Measurements from ENCODE around the gene TIMP1. TPM values are rescaled to one million over a fixed set of nuclear protein-coding genes. Genes with fewer than 3 reads are reported as not detected.

Gene TIMP1
- total RNA-seq, 2 donors from 2014 or later, result 63.5 to 74.8 TPM

DNA sequence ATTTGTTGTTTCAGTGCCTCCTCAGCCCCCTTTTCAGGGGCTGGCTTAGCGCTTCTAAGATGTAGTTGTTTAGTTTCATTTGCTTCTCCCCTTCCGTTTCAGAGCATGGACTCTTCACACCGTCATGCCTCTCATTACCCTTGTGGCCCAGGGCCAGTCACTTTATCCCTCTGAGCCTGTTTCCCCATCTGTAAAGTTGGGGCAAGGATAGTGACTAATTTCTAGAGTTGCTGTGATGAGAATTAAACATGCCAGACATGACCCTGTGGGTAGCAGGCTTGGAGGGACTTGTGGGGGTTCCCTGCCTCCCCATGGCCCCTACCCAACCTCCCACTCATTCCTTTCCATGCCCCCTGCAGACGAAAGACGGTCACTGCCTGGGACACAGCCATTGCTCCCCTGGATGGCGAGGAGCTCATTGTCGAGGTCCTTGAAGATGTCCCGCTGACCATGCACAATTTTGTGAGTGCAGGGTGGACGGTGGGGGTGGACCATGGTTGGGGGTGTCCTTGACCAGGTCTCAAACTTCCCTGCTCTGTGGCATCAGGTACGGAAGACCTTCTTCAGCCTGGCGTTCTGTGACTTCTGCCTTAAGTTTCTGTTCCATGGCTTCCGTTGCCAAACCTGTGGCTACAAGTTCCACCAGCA is 17.7 kb upstream of the TIMP1 start:
- Histone ChIP-seq H3K4me1 (ENCODE audit: control insufficient read depth, insufficient read depth, low read length) (no peaks in the 10 kb centered on the region), H3K36me3 (ENCODE audit: control insufficient read depth, insufficient read depth, low read length) (peaks cover 43% of the 10 kb centered on the region), H3K27me3 (ENCODE audit: control insufficient read depth, insufficient read depth, low read length, poor library complexity, severe bottlenecking) (no peaks in the 10 kb centered on the region), H3K27ac (ENCODE audit: low read depth, low read length) (no peak overlapping the region), H3K9me3 (ENCODE audit: control insufficient read depth, low read length) (no peaks in the 10 kb centered on the region), H3K4me3 (ENCODE audit: low read length) (no peak overlapping the region), H3K9ac (ENCODE audit: extremely low read depth, low read length, poor library complexity, severe bottlenecking) (no peak overlapping the region)
- no peaks in the 10 kb centered on the region for H3K27me3 Mint-ChIP-seq (ENCODE audit: insufficient read depth)
- H3K9me3 Mint-ChIP-seq, result peaks cover 69% of the 10 kb centered on the region
- peaks cover 44% of the 10 kb centered on the region for H3K36me3 Mint-ChIP-seq (ENCODE audit: low read depth)
- TF ChIP-seq CTCF (conservative IDR thresholded peaks at IDR 0.05), result peak; percentile 38
- DNase-seq, result peak; percentile 43
- H3K4me3 Mint-ChIP-seq, result no peak overlapping the region
- no peaks in the 10 kb centered on the region for H3K4me1 Mint-ChIP-seq
- WGBS, 2 experiments (ENCODE audit: insufficient coverage in 1 of 2, insufficient read length in 1 of 2), result 96 to 100% methylated on average over 3 to 11 of the region's 12 CpGs
- no peak overlapping the region for H3K27ac Mint-ChIP-seq

GRCh38 chrX:47566841-47567240 is 15.4 kb upstream of the TIMP1 start:
- no peak overlapping the region for H3K27ac ChIP-seq (ENCODE audit: low read depth, low read length)
- no peaks in the 10 kb centered on the region for H3K4me1 ChIP-seq (ENCODE audit: control insufficient read depth, insufficient read depth, low read length)
- no peaks in the 10 kb centered on the region for H3K27me3 ChIP-seq (ENCODE audit: control insufficient read depth, insufficient read depth, low read length, poor library complexity, severe bottlenecking)
- H3K27me3 Mint-ChIP-seq (ENCODE audit: insufficient read depth), result no peaks in the 10 kb centered on the region
- no peaks in the 10 kb centered on the region for H3K4me1 Mint-ChIP-seq
- no peak for DNase-seq
- WGBS, 2 experiments (ENCODE audit: insufficient coverage in 1 of 2, insufficient read length in 1 of 2), result 96 to 100% methylated on average over 3 to 11 of the region's 11 CpGs
- H3K4me3 ChIP-seq (ENCODE audit: low read length), result no peak overlapping the region
- H3K27ac Mint-ChIP-seq, result no peak overlapping the region
- H3K9me3 Mint-ChIP-seq, result peaks cover 71% of the 10 kb centered on the region
- H3K9me3 ChIP-seq (ENCODE audit: control insufficient read depth, low read length), result no peaks in the 10 kb centered on the region
- H3K36me3 ChIP-seq (ENCODE audit: control insufficient read depth, insufficient read depth, low read length), result peaks cover 43% of the 10 kb centered on the region
- no peak overlapping the region for H3K9ac ChIP-seq (ENCODE audit: extremely low read depth, low read length, poor library complexity, severe bottlenecking)
- H3K4me3 Mint-ChIP-seq, result no peak overlapping the region
- peaks cover 62% of the 10 kb centered on the region for H3K36me3 Mint-ChIP-seq (ENCODE audit: low read depth)
- no peak for TF ChIP-seq CTCF (conservative IDR thresholded peaks at IDR 0.05)

DNA sequence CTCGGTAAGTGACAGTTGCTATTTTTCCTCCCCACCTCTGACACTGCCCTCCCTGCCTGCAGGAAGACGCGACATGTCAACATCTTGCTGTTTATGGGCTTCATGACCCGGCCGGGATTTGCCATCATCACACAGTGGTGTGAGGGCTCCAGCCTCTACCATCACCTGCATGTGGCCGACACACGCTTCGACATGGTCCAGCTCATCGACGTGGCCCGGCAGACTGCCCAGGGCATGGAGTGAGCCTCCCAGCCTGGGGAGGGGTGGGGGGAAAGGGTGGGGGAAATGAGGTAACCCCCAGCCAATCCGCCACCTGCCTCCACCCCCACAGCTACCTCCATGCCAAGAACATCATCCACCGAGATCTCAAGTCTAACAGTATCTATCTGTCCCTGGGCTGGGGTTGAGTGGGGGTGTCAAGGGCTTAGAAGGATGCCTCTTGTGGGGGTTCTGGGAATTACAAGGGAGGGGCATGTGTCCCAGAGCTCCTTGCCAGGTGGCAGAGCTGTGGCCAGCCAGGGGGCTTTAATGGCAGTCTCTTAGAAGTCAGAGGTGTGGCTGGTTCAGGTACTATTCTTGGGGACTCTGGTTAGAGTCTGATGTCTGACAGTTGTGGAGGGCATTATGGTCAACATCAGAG is 13.5 kb upstream of the TIMP1 start:
- Histone ChIP-seq H3K4me3 (ENCODE audit: low read length) (no peak overlapping the region), H3K4me1 (ENCODE audit: control insufficient read depth, insufficient read depth, low read length) (no peaks in the 10 kb centered on the region), H3K9ac (ENCODE audit: extremely low read depth, low read length, poor library complexity, severe bottlenecking) (no peak overlapping the region), H3K27me3 (ENCODE audit: control insufficient read depth, insufficient read depth, low read length, poor library complexity, severe bottlenecking) (no peaks in the 10 kb centered on the region), H3K9me3 (ENCODE audit: control insufficient read depth, low read length) (no peaks in the 10 kb centered on the region), H3K36me3 (ENCODE audit: control insufficient read depth, insufficient read depth, low read length) (peaks cover 34% of the 10 kb centered on the region), H3K27ac (ENCODE audit: low read depth, low read length) (no peak overlapping the region)
- Mint-ChIP-seq H3K9me3 (peaks cover 76% of the 10 kb centered on the region), H3K4me3 (no peak overlapping the region), H3K36me3 (ENCODE audit: low read depth) (peaks cover 64% of the 10 kb centered on the region), H3K4me1 (peaks cover 6% of the 10 kb centered on the region), H3K27ac (no peak overlapping the region), H3K27me3 (ENCODE audit: insufficient read depth) (no peaks in the 10 kb centered on the region)
- peak; percentile 60 for TF ChIP-seq CTCF (conservative IDR thresholded peaks at IDR 0.05)
- WGBS, 2 experiments (ENCODE audit: insufficient coverage in 1 of 2, insufficient read length in 1 of 2), result 91% methylated on average over 6 of the region's 13 CpGs; no CpG with 5 or more reads in 1 of the 2 experiments
- peak; percentile 81 for DNase-seq

Measured in endodermal cell (in vitro differentiated cells).